Activated naive CD8-positive, alpha-beta T cell treated with anti-CD3 and anti-CD28 coated beads for 36 hours (primary cell): Measurements from ENCODE around the gene HSPBP1. TPM values are rescaled to one million over a fixed set of nuclear protein-coding genes. Genes with fewer than 3 reads are reported as not detected.
A peak's percentile ranks its signal among the peaks of the same experiment; 100 is the strongest.
"Not testable (repeated sequence)": the region's sequence is repeated elsewhere in the genome, so short reads cannot be mapped to it uniquely, and the experiment has no call there.

Experiments
- DNase-seq: peaks from one replicate; pipeline ENCODE4 v3.0.0; 2021
- H3K27ac Mint-ChIP-seq: one replicate; pipeline ENCODE4 v1.8.0; 2022; ENCODE audit warnings: mild to moderate bottlenecking, moderate library complexity, mixed read lengths
- H3K27me3 Mint-ChIP-seq: one replicate; pipeline ENCODE4 v1.8.0; 2022; ENCODE audit warnings: mild to moderate bottlenecking, mixed read lengths
- H3K36me3 Mint-ChIP-seq: one replicate; pipeline ENCODE4 v1.8.0; 2021; ENCODE audit warnings: mild to moderate bottlenecking, mixed read lengths
- H3K4me1 Mint-ChIP-seq: one replicate; pipeline ENCODE4 v1.8.0; 2021; ENCODE audit warnings: mixed read lengths
- H3K4me3 Mint-ChIP-seq: one replicate; pipeline ENCODE4 v1.8.0; 2022; ENCODE audit warnings: mild to moderate bottlenecking, moderate library complexity, mixed read lengths
- H3K9me3 Mint-ChIP-seq: one replicate; pipeline ENCODE4 v1.8.0; 2022; ENCODE audit warnings: mixed read lengths
- total RNA-seq, 2 experiments: library from RNA; stranded (reverse); gene quantifications; one replicate each; pipeline ENCODE4 v1.2.3, GENCODE V29; 2021

The HSPBP1 gene
- total RNA-seq, 2 experiments from 2014 or later: 68.0 to 69.7 TPM

DNA sequence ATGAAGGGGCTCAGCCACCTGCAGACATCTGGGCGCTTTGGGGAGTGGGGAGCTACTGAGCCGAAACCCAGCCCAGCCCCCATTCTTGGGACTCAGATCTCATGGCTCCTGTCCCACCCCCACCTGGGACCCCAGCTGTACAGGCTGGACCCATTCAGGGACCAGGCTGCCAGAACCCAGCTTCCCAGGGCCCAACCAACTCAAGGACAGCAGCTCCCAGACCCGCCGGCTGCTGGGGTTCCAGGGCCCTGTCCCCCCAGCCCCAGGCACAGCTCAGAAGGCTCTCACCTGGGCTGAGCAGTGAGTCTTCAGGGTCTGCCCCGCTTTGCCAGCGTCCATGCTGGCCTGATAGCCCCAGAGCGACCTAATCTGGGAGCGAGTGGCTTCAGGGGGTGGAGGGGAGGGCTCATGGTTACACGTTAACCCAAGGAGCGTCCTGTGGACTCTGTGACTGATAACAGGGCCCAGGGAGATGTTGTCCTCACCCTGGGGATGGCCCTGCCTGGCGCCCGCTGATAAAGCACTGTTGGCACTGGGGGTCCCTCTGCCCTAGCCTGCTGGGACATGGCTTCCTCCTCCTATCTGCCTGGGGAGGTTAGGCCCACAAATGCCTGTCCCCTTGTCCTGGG lies 51.4 kb downstream of the HSPBP1 start, which contains the start of gene TMEM86B:
TMEM86B (minus strand) TSS at position 361 of the 629 bp plus-strand sequence; CDS start at position 339, 22 bp downstream.
- Mint-ChIP-seq H3K27ac (no peak within 1 kb of the TSS), H3K4me3 (no peak within 1 kb of the TSS), H3K4me1 (no peaks in the 10 kb centered on the region), H3K9me3 (no peaks in the 10 kb centered on the region), H3K27me3 (no peaks in the 10 kb centered on the region), H3K36me3 (peaks cover 12% of the 10 kb centered on the region)
- DNase-seq: no peak

DNA sequence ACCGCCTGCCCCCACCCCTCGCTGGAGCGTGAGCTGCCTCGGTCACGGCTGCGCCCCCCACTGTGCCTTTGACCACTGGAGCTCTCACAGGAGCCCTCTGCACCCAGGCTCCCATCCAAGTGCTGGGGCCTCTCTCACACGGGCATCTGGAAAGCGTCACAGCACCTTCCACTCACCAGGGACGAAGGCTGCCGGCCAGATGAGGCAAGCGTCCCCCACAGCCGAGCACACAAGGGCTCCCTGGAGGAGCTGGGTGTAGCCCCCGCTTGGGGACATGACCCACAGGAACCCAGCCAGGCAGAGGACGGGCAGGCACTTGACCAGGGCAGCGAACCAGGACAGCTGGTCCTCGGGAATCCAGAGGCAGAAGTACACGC lies 51.9 kb downstream of the HSPBP1 start:
- H3K36me3 Mint-ChIP-seq: peaks cover 8% of the 10 kb centered on the region
- no peak for DNase-seq
- H3K4me1 Mint-ChIP-seq: no peaks in the 10 kb centered on the region
- H3K27me3 Mint-ChIP-seq: no peaks in the 10 kb centered on the region
- no peaks in the 10 kb centered on the region for H3K9me3 Mint-ChIP-seq
- no peak overlapping the region for H3K4me3 Mint-ChIP-seq
- no peak overlapping the region for H3K27ac Mint-ChIP-seq

DNA sequence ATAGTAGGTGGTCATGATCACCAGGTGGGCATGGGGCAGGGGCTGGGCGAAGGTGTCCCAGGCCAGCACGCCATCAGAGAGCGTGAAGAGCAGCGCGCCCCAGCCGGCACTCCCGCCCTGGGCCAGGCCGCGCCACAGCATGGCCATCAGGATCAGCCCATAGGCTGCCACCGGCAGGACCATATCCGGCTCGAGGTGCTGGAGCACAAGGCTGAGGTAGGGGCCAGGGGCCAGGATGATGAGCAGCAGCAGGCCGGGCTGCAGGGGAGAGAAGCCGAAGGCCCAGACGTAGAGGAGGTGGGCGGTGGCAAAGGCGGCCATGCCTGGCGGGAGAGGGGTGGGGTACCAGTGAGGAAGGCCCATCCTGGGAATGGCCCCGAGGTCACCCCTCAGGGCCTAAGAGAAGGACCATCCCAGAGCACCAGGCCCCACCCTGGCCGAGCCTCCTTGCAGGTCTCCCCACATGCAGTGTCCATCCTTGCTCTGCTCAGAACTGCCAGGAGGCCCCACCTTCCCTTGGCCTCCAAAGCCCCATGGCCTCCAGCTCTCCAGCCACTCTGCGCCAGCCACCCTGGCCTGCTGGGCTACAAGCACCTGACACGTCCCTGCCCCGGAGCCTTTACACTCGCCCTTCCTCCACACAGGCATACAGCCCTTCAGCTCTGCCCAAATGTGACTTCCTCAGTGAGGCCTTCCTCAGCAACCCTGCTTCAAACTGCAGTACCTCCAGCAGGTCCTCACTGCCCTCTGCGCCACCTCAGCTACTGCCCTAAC lies 52.5 kb downstream of the HSPBP1 start:
- Mint-ChIP-seq H3K4me3 (no peak overlapping the region), H3K27ac (no peak overlapping the region), H3K4me1 (no peaks in the 10 kb centered on the region), H3K36me3 (peaks cover 11% of the 10 kb centered on the region), H3K27me3 (no peaks in the 10 kb centered on the region), H3K9me3 (no peaks in the 10 kb centered on the region)
- DNase-seq: no peak

- H3K27me3 Mint-ChIP-seq: no peaks in the 10 kb centered on the region
- H3K9me3 Mint-ChIP-seq: no peaks in the 10 kb centered on the region
- H3K36me3 Mint-ChIP-seq: peaks cover 17% of the 10 kb centered on the region
- no peak for DNase-seq
- H3K4me3 Mint-ChIP-seq: no peak overlapping the region
- no peaks in the 10 kb centered on the region for H3K4me1 Mint-ChIP-seq
- no peak overlapping the region for H3K27ac Mint-ChIP-seq
These were observed 53.1 kb downstream of the HSPBP1 start for GRCh38 chr19:55226788-55227187.

DNA sequence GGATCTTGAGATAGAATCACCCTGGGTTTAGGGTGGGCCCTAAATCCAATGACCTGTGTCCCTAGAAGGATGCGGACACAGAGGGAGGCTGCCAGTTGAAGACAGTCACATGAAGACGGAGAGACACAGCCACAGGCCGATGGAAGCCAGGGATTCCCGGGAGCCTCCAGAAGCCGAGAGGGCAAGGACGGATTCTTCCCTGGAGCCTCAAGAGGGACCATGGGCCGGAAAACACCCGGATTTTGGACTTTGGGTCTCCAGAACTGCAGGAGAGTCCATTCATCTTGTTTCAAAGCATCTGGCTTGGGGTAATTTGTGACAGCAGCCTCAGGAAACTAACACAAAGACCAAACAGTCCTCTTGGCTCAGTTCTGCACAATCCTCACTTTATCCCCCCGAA lies 53.6 kb downstream of the HSPBP1 start:
- Mint-ChIP-seq H3K36me3 (peaks cover 22% of the 10 kb centered on the region), H3K27ac (no peak overlapping the region), H3K9me3 (peaks cover 3% of the 10 kb centered on the region), H3K27me3 (no peaks in the 10 kb centered on the region), H3K4me1 (no peaks in the 10 kb centered on the region), H3K4me3 (no peak overlapping the region)
- DNase-seq: no peak

- H3K9me3 Mint-ChIP-seq: peaks cover 6% of the 10 kb centered on the region
- H3K36me3 Mint-ChIP-seq: peaks cover 30% of the 10 kb centered on the region
- H3K4me1 Mint-ChIP-seq: no peaks in the 10 kb centered on the region
- no peaks in the 10 kb centered on the region for H3K27me3 Mint-ChIP-seq
- peak overlapping the region; percentile 59 for H3K27ac Mint-ChIP-seq
- no peak overlapping the region for H3K4me3 Mint-ChIP-seq
- DNase-seq: no peak
These were observed 54.4 kb downstream of the HSPBP1 start for GRCh38 chr19:55225415-55225958.

GRCh38 chr19:55224679-55225414 lies 55.1 kb downstream of the HSPBP1 start:
- Mint-ChIP-seq H3K27ac (peak overlapping the region; percentile 59), H3K36me3 (peaks cover 34% of the 10 kb centered on the region)
- not testable (repeated sequence) for DNase-seq, H3K4me3 Mint-ChIP-seq, H3K4me1 Mint-ChIP-seq, H3K9me3 Mint-ChIP-seq, H3K27me3 Mint-ChIP-seq

- no peaks in the 10 kb centered on the region for H3K27me3 Mint-ChIP-seq
- H3K36me3 Mint-ChIP-seq: peaks cover 34% of the 10 kb centered on the region
- no peak overlapping the region for H3K27ac Mint-ChIP-seq
- H3K4me1 Mint-ChIP-seq: no peaks in the 10 kb centered on the region
- no peak for DNase-seq
- no peak overlapping the region for H3K4me3 Mint-ChIP-seq
- H3K9me3 Mint-ChIP-seq: peaks cover 8% of the 10 kb centered on the region
These were observed 55.8 kb downstream of the HSPBP1 start for GRCh38 chr19:55224038-55224665.

GRCh38 chr19:55223291-55224037 lies 56.4 kb downstream of the HSPBP1 start:
- Mint-ChIP-seq H3K9me3 (peaks cover 8% of the 10 kb centered on the region), H3K27ac (no peak overlapping the region), H3K4me1 (no peaks in the 10 kb centered on the region), H3K36me3 (peaks cover 34% of the 10 kb centered on the region), H3K4me3 (no peak overlapping the region), H3K27me3 (no peaks in the 10 kb centered on the region)
- DNase-seq: no peak

- DNase-seq: no peak
- peaks cover 13% of the 10 kb centered on the region for H3K4me1 Mint-ChIP-seq
- peaks cover 11% of the 10 kb centered on the region for H3K9me3 Mint-ChIP-seq
- H3K36me3 Mint-ChIP-seq: peaks cover 29% of the 10 kb centered on the region
- H3K27ac Mint-ChIP-seq: no peak overlapping the region
- no peak overlapping the region for H3K4me3 Mint-ChIP-seq
- H3K27me3 Mint-ChIP-seq: peaks cover 9% of the 10 kb centered on the region
These were observed 59.4 kb downstream of the HSPBP1 start for GRCh38 chr19:55220525-55220924.

- peak overlapping the region; percentile 61 for H3K4me3 Mint-ChIP-seq
These were observed 63.3 kb downstream of the HSPBP1 start for GRCh38 chr19:55216461-55217198.

GRCh38 chr19:55213547-55213946 lies 66.4 kb downstream of the HSPBP1 start:
- Mint-ChIP-seq H3K4me3 (no peak overlapping the region), H3K36me3 (peaks cover 3% of the 10 kb centered on the region), H3K9me3 (peaks cover 16% of the 10 kb centered on the region), H3K27ac (no peak overlapping the region), H3K4me1 (peaks cover 13% of the 10 kb centered on the region), H3K27me3 (peaks cover 54% of the 10 kb centered on the region)
- DNase-seq: no peak

More at GRCh38 chr19:55216461-55217198, 63.3 kb downstream of the HSPBP1 start:
- Mint-ChIP-seq H3K4me1 (peaks cover 13% of the 10 kb centered on the region), H3K27ac (peak overlapping the region; percentile 10), H3K36me3 (peaks cover 18% of the 10 kb centered on the region), H3K27me3 (peaks cover 33% of the 10 kb centered on the region), H3K9me3 (peaks cover 23% of the 10 kb centered on the region)
- DNase-seq: peak; percentile 75

DNA sequence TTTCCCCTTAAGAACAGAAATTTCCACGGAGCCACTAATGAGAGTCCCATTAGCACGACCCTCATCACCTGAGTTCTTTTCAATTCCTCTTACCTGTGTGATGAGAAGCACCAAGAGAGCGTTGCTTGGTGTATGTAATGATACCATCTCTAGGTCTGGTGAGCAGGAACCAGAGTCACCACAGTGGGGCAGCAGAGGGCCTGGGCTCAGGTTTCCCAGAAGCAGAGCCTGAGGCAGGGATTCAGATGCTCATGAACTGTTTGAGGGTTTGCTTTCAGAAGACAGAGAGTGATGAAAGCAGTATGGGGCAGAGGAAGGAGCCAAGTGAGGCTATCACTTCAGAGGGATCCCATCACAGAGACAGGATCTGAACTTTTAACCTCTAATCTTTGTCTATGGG lies 67.5 kb downstream of the HSPBP1 start:
- Mint-ChIP-seq H3K36me3 (peaks cover 3% of the 10 kb centered on the region), H3K9me3 (peaks cover 16% of the 10 kb centered on the region), H3K4me3 (no peak overlapping the region), H3K27me3 (peaks cover 54% of the 10 kb centered on the region), H3K27ac (no peak overlapping the region), H3K4me1 (peaks cover 13% of the 10 kb centered on the region)
- peak; percentile 34 for DNase-seq
